H9 (cell line): Measurements from ENCODE around the gene ALDH3A2. TPM values are rescaled to one million over a fixed set of nuclear protein-coding genes. Genes with fewer than 3 reads are reported as not detected.

Source experiments
- DNase-seq: peaks from one replicate; pipeline ENCODE4 v3.0.0-alpha.2; 2017
- H2AFZ ChIP-seq: one replicate; pipeline ENCODE4 v1.6.1; 2013; ENCODE audit warnings: mild to moderate bottlenecking, low read length, control low read depth, moderate library complexity
- H2AK5ac ChIP-seq: 2 replicates; pipeline ENCODE4 v1.6.1; 2013; ENCODE audit warnings: low read length, control low read depth, mixed read lengths; ENCODE audit not compliant: insufficient read length
- H2BK120ac ChIP-seq: one replicate; pipeline ENCODE4 v1.6.1; 2013; ENCODE audit warnings: low read depth, mild to moderate bottlenecking, low read length, control low read depth, inconsistent platforms; ENCODE audit not compliant: poor library complexity, severe bottlenecking
- H2BK12ac ChIP-seq: 2 replicates; pipeline ENCODE4 v1.6.1; 2013; ENCODE audit warnings: low read length, control low read depth, mixed read lengths, low read depth; ENCODE audit not compliant: insufficient read length
- H2BK15ac ChIP-seq: 2 replicates; pipeline ENCODE4 v1.6.1; 2013; ENCODE audit warnings: low read depth, low read length, control low read depth
- H2BK20ac ChIP-seq: one replicate; pipeline ENCODE4 v1.6.1; 2013; ENCODE audit warnings: low read depth, mild to moderate bottlenecking, low read length, control low read depth, inconsistent platforms; ENCODE audit not compliant: poor library complexity, severe bottlenecking
- H2BK5ac ChIP-seq: 2 replicates; pipeline ENCODE4 v1.6.1; 2013; ENCODE audit warnings: low read length, control low read depth, mixed read lengths; ENCODE audit not compliant: insufficient read length
- H3K14ac ChIP-seq: 2 replicates; pipeline ENCODE4 v1.6.1; 2013; ENCODE audit warnings: low read length, control low read depth; ENCODE audit not compliant: insufficient read depth
- H3K18ac ChIP-seq: 2 replicates; pipeline ENCODE4 v1.6.1; 2013; ENCODE audit warnings: low read depth, mild to moderate bottlenecking, mixed read lengths, low read length, control low read depth; ENCODE audit not compliant: insufficient read length
- H3K23ac ChIP-seq: 2 replicates; pipeline ENCODE4 v1.6.1; 2013; ENCODE audit warnings: low read length, control low read depth, mixed read lengths, low read depth; ENCODE audit not compliant: insufficient read length
- H3K23me2 ChIP-seq: 2 replicates; pipeline ENCODE4 v1.6.1; 2013; ENCODE audit warnings: low read depth, mild to moderate bottlenecking, mixed read lengths, low read length, control low read depth; ENCODE audit not compliant: insufficient read length, poor library complexity, severe bottlenecking
- H3K27ac ChIP-seq: 2 replicates; pipeline ENCODE4 v1.5.1; 2013; ENCODE audit warnings: low read length, control low read depth, mixed read lengths, low read depth; ENCODE audit not compliant: insufficient read length
- H3K27me3 ChIP-seq: 2 replicates; pipeline ENCODE4 v1.6.1; 2013; ENCODE audit warnings: low read length, control low read depth, inconsistent platforms; ENCODE audit not compliant: insufficient read depth
- H3K4ac ChIP-seq: 2 replicates; pipeline ENCODE4 v1.6.1; 2013; ENCODE audit warnings: low read depth, mild to moderate bottlenecking, control low read depth, inconsistent platforms, low read length, moderate library complexity
- H3K4me1 ChIP-seq: 2 replicates; pipeline ENCODE4 v1.6.1; 2013; ENCODE audit warnings: low read length, control low read depth, inconsistent platforms; ENCODE audit not compliant: insufficient read depth
- H3K4me2 ChIP-seq: 2 replicates; pipeline ENCODE4 v1.6.1; 2013; ENCODE audit warnings: low read length, control low read depth, mixed read lengths; ENCODE audit not compliant: insufficient read length, insufficient read depth
- H3K56ac ChIP-seq: 2 replicates; pipeline ENCODE4 v1.6.1; 2013; ENCODE audit warnings: low read depth, mild to moderate bottlenecking, mixed read lengths, low read length, control low read depth; ENCODE audit not compliant: insufficient read length
- H3K79me1 ChIP-seq: 2 replicates; pipeline ENCODE4 v1.6.1; 2013; ENCODE audit warnings: low read depth, mild to moderate bottlenecking, moderate library complexity, low read length, control low read depth, inconsistent platforms; ENCODE audit not compliant: insufficient read depth, poor library complexity, severe bottlenecking
- H3K79me2 ChIP-seq: 2 replicates; pipeline ENCODE4 v1.6.1; 2013; ENCODE audit warnings: low read length, control low read depth, inconsistent platforms; ENCODE audit not compliant: insufficient read depth
- H3K9ac ChIP-seq: 2 replicates; pipeline ENCODE4 v1.6.1; 2013; ENCODE audit warnings: low read length, control low read depth, mixed read lengths; ENCODE audit not compliant: insufficient read length; ENCODE audit errors: extremely low read depth
- H3K9me3 ChIP-seq: one replicate; pipeline ENCODE4 v1.6.1; 2013; ENCODE audit warnings: low read depth, low read length, inconsistent platforms; ENCODE audit not compliant: control insufficient read depth
- H3T11ph ChIP-seq: one replicate; pipeline ENCODE4 v1.6.1; 2013; ENCODE audit warnings: mild to moderate bottlenecking, low read length, control low read depth, inconsistent platforms
- H4K20me1 ChIP-seq: one replicate; pipeline ENCODE4 v1.6.1; 2013; ENCODE audit not compliant: control insufficient read depth, insufficient read length, insufficient read depth
- H4K5ac ChIP-seq: 2 replicates; pipeline ENCODE4 v1.6.1; 2013; ENCODE audit warnings: low read depth, mild to moderate bottlenecking, mixed read lengths, low read length, control low read depth; ENCODE audit not compliant: insufficient read length
- H4K8ac ChIP-seq: replicated peaks from 2 replicates; pipeline ENCODE4 v1.6.1; 2013; ENCODE audit warnings: low read length, control low read depth, mixed read lengths, low read depth; ENCODE audit not compliant: insufficient read length
- H4K91ac ChIP-seq: 2 replicates; pipeline ENCODE4 v1.6.1; 2013; ENCODE audit warnings: low read depth, mild to moderate bottlenecking, moderate library complexity, mixed read lengths, low read length, control low read depth; ENCODE audit not compliant: insufficient read length
- H3K27ac Mint-ChIP-seq, 3 experiments: 2 replicates in 2 of 3; 3 replicates in 1 of 3; pipeline ENCODE4 v1.8.0; 2020 to 2021; ENCODE audit warnings: mixed read lengths in 3 of 3, mild to moderate bottlenecking in 1 of 3, moderate library complexity in 1 of 3
- H3K27me3 Mint-ChIP-seq: 2 replicates; pipeline ENCODE4 v1.8.0; 2021; ENCODE audit warnings: low read depth, mild to moderate bottlenecking, moderate library complexity, mixed read lengths
- H3K36me3 Mint-ChIP-seq, 3 experiments: 2 replicates in 2 of 3; 3 replicates in 1 of 3; pipeline ENCODE4 v1.8.0; 2020 to 2021; ENCODE audit warnings: low read depth in 3 of 3, mixed read lengths in 3 of 3; ENCODE audit not compliant: insufficient read depth in 1 of 3
- H3K4me1 Mint-ChIP-seq, 2 experiments: 2 replicates each; pipeline ENCODE4 v1.8.0; 2020; ENCODE audit warnings: mixed read lengths in 2 of 2
- H3K4me3 Mint-ChIP-seq, 2 experiments: 2 replicates in 1 of 2; 3 replicates in 1 of 2; pipeline ENCODE4 v1.8.0; 2020 to 2021; ENCODE audit warnings: mild to moderate bottlenecking in 2 of 2, mixed read lengths in 2 of 2, moderate library complexity in 1 of 2
- H3K9me3 Mint-ChIP-seq, 2 experiments: 2 replicates in 1 of 2; 3 replicates in 1 of 2; pipeline ENCODE4 v1.8.0; 2020; ENCODE audit warnings: mild to moderate bottlenecking in 2 of 2, mixed read lengths in 2 of 2, moderate library complexity in 1 of 2
- CTCF ChIP-seq: fragments of 200-600 bp; sonication (generic); conservative IDR thresholded peaks from 3 replicates; pipeline ENCODE4 v1.8.0; 2021; ENCODE audit warnings: antibody characterized with exemption, mild to moderate bottlenecking
- WGBS: extraction: QIAGEN DNeasy Blood & Tissue Kit; methylation state at CpG from one replicate; pipeline ENCODE4 v1.1.7; 2013; ENCODE audit warnings: missing lambda C conversion rate, low lambda C conversion rate, mixed read lengths; ENCODE audit not compliant: insufficient read length; ENCODE audit errors: extremely low coverage; 5-methylcytosine and 5-hydroxymethylcytosine counted together
- total RNA-seq: library from RNA; stranded (reverse); gene quantifications from 2 replicates; pipeline ENCODE4 v1.2.1, GENCODE V29; 2021

ALDH3A2 gene
- total RNA-seq, 1 experiment from 2014 or later = 100 TPM

DNA sequence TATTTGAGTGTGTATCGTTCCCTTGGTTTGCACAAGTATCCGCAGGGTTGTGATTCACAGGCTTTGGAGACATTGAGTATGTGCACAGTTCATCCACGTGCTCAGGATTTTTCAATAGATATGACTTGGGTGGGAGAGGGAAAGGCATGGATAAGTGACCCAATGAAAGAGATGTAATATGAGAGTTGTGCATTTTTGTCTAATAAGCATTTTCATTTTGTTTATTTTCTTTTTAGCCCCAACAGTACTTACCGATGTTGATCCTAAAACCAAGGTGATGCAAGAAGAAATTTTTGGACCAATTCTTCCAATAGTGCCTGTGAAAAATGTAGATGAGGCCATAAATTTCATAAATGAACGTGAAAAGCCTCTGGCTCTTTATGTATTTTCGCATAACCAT lies 14.5 kb downstream of the ALDH3A2 start:
- no peak overlapping the region for H3K4me2 ChIP-seq
- Mint-ChIP-seq H3K36me3 (peaks cover 30 to 63% (median 44%) of the 10 kb centered on the region in 3 experiments; a peak in 6 of 7 replicates), H3K27me3 (no peaks in the 10 kb centered on the region), H3K4me3 (no peak overlapping the region), H3K27ac (no peak overlapping the region; a peak in 1 of 7 replicates), H3K9me3 (no peaks in the 10 kb centered on the region), H3K4me1 (peaks cover 27 to 28% of the 10 kb centered on the region in 2 experiments)
- H3K4ac ChIP-seq = no peak overlapping the region
- no CpG with 5 or more reads among the region's 6 CpGs for WGBS
- peaks cover 3% of the 10 kb centered on the region; the same call in 1 of the 2 replicates for H3K4me1 ChIP-seq
- H3K79me1 ChIP-seq = no peaks in the 10 kb centered on the region
- 0 out of 2 replicates have a peak, but pooled peaks cover 2% of the 10 kb centered on the region for H3K79me2 ChIP-seq
- no peak for DNase-seq
- no peak overlapping the region for H3K9ac ChIP-seq
- H3K27me3 ChIP-seq = no peaks in the 10 kb centered on the region
- no peak overlapping the region for H3K14ac ChIP-seq
- no peak overlapping the region for H3T11ph ChIP-seq
- H2AK5ac ChIP-seq = no peak overlapping the region
- H4K5ac ChIP-seq = no peak overlapping the region
- H2BK120ac ChIP-seq = no peak overlapping the region
- no peak for TF ChIP-seq CTCF
- H3K23me2 ChIP-seq = no peaks in the 10 kb centered on the region
- H3K18ac ChIP-seq = no peak overlapping the region
- H2BK12ac ChIP-seq = no peak overlapping the region
- H3K27ac ChIP-seq = no peak overlapping the region
- H3K56ac ChIP-seq = no peak overlapping the region
- no peaks in the 10 kb centered on the region for H4K20me1 ChIP-seq
- H2BK20ac ChIP-seq = no peak overlapping the region
- no peaks in the 10 kb centered on the region for H3K9me3 ChIP-seq
- H2AFZ ChIP-seq = no peak overlapping the region
- no peak overlapping the region for H2BK15ac ChIP-seq
- no peak overlapping the region for H4K91ac ChIP-seq
- H3K23ac ChIP-seq = no peak overlapping the region
- H2BK5ac ChIP-seq = no peak overlapping the region
- H4K8ac ChIP-seq = no peak overlapping the region
